HG03139 (cell line): ENCODE data around the gene ALDH4A1.
A peak's percentile ranks its signal among the peaks of the same experiment; 100 is the strongest.

Experiments used
- ATAC-seq: cut with Tn5 transposase; IDR thresholded peaks from one replicate; pipeline ENCODE4 v1.9.1; 2021; ENCODE audit not compliant: unreplicated experiment

Gene ALDH4A1

DNA sequence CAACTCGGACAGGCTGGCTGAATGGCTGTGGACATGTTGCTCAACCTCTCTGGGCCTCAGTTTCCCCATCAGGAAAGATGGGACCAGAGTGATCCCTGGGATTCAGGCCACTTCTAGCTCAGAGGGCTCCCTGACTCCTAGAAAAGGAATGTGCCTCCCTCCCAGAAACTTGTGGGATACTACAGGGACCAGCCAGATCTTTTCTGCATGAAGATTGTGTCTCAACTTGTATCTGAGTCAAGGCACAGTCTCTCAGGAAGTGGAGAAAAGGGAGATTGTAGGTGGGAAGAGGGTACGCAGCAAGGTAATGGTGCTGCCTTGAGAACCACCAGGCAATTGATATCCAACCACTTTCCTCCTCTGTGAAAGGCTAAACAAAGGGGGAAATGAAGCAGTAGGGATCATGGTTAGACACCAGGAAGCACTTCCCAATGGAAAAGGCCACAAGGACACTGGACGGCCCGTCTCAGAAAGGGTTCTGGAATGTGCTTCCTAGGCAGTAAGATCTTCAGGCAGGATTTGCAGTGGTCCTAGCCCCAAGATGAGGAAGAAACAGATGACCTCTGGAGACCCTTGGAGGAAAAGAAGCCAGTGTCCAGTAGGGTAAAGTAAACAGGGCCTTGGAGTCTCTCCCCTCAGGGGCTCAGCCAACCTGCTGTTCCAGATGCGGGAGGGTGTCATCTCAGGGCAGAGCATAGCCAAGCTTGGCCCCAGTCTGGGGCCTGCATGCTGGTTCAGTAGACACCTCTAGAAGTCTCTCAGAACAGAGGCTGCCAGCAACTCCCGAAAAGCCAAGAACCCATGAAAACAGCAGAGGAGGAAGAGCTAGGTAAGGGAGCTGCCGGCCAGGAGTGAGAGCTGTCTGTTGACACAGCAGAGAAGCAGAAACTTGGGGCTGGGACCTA, 37.3 kb upstream of the ALDH4A1 start:
- ATAC-seq: no peak

DNA sequence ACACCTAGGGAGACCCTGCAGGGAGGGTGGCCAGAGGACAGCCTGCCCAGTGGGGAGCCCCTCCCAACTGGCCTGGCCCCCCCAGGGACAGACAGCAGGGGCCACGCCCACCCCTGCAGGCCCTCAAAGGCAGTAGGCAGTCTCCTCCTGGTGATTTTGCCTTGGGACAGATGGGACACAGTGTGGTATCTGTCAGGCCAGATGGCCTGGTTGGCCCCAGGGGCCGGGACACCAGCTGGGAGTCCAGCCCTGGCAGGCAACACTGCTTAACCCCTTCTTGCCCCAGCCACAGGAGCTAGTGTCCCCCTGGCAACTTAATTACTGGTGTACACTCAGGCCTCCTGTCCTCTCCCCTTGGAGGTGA, 36.3 kb upstream of the ALDH4A1 start:
- ATAC-seq: no peak

DNA sequence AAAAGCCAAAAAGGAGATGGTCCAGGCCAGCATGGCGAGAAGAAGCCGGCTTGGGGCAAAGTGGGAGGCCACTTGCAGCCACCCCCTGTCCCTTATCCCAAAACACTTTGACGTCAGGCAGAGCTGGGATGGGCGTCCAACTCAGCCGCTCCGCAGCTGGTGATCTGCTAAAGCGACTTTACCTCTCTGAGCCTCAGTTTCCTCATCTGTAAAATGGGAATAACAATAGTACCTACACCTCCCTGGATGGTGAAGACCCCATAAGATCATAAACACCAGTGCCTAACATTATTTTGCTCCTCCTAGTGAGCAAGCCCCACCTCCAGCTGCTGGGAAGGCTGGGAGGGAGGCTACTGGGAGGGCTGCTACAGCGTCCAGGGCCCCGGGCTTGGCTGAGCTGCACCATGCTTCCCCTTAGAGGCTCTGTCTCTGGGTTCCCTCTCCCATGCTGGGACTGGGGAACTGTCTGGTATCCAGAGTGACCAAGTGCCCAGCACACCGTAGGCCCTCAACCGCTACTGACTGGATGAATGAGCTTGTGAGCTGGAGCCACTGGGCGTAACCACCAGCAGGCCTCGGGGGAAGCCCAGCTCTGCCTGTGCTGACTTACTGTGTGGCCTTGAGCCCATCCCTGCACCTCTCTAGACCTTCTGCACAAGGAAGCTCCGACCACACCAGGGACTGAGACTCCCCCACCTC, 35.8 kb upstream of the ALDH4A1 start:
- no peak for ATAC-seq

DNA sequence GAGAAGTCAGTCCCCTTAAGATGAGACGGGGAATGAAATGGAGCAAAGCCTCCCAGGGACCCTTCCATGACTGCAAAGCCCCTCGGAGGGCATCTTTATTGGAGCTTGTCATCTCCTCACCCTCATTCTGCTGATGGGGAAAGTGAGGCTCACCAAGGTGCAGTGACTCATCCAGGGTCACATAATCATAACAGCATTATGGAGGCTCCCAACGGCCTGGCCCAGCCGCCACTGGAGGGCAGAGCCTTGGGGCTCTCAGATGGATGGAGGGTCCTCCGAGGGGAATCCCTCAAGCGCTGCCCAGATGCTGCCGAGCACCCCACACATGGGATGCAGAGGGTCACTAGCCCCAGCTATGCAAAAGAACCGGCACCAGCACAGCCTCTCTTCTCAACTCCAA, 35.2 kb upstream of the ALDH4A1 start:
- no peak for ATAC-seq

DNA sequence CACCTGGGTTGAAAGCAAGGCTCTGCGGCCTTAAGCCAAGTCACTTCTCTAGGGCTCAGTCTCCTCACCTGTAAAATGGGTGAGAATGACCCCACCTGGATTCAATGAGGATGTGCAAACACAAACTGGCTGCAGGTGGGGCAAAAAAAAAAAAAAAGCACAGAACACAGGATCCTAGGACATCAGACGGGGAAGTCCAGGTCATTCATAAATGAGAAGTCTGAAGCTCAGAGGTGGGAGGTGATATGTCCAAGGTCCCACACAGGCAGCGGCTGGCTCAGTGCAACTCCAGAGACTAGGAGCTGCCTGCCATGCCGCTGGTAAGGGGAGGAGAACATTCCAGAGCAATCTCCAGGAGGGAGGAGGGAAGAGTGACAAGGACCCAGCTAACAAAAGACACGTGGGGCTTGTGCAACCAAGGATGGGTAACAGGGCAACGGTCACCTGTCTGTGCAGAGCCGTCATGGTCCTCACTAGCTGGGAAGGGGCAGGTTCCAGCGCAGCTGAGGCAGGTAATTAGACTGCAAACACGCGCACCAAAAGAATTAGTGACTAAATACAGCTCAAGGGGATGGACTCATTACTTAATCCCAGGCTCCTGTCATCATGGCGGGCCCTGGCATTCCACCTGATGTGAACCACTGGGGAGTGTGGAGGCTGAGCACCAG, 34.6 kb upstream of the ALDH4A1 start:
- no peak for ATAC-seq

DNA sequence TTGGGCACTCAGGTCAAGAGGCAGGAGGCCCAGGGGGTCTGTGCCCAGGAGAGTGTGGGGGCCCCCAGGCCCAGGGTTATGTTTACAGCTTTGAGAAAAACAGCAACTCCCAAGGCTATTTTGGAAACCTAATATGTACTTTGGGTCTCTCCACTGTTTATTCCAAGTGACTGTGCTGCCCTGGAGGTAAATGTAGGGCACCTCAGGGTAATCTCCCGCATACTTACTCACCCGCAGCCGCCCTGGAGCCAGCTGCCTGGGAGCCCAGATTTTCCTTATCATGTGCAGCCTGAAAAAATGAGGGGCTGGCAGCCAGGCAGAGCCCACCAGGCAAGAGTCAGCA, 34.1 kb upstream of the ALDH4A1 start:
- no peak for ATAC-seq

DNA sequence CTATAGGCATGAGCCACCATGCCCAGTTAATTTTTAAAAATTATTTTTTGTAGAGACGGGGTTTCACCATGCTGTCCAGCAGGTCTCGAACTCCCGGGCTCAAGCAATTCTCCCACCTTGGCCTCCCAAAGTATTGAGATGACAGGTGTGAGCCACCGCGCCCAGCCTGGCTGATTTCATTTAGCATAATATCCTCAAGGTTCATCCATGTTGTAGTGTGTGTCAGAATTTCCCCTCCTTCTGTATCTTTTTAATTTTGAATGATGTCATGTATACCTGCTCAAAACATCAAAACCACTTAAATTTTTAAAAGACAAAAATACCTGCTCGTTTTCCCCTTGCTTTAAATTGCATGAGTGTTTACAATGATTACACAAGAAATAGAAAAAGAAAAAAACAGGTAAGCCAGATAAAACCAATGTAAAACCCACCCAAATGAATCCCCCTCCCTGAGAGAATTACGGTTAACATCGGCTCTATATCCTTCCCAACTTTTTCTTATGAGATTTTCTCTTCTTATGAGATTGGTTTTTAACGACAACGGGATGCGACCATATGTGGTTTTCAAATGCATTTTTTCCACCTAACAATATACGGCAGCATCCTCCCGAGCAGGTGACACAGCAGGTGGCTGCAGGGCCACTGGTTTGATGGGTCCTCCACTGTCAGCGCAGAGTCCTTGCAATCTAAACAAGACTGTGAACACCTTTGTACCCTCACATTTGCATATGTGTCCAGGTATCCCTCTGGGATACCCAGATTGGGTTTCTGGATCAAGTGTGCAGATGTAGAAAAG, 32.0 kb upstream of the ALDH4A1 start:
- ATAC-seq: no peak

DNA sequence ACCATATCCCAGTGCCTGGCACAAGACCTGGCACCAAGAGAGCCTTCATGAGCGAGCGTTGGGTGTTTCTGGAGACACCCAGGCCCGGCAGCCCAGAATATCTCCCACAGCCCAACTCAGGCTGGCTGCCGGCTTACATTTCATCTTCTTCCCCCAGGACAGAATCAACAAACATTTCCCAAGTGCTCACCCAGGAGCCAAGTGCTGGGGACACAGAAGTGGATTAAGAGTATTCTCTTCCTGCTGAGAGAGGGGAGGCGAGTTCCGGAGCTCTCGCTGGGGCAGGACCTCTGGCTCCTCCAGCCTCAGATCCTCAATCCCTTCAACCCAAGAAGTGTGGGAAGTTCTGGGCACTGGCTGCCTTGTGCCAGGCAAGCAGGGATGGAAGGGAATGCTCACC, 30.5 kb upstream of the ALDH4A1 start:
- ATAC-seq: no peak

DNA sequence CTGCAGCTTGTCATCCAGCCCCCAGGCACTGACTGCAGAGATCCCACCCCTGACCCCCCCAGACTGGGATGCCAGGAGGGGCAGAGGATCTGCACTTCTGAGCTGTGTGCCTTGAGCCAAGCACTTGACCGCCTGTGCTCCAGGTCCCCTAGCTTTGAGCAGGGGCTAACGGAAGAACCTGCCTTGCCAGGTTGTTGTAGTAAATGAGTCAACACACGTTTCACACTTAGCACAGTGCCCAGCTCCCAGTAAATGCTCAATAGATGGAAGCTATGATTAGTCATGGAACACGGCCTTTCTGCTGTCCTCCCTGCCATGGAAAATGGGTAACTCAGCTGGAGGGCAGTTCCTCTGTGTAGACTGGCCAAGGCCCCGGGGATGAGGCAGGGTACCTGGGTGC, 30.0 kb upstream of the ALDH4A1 start:
- no peak for ATAC-seq

DNA sequence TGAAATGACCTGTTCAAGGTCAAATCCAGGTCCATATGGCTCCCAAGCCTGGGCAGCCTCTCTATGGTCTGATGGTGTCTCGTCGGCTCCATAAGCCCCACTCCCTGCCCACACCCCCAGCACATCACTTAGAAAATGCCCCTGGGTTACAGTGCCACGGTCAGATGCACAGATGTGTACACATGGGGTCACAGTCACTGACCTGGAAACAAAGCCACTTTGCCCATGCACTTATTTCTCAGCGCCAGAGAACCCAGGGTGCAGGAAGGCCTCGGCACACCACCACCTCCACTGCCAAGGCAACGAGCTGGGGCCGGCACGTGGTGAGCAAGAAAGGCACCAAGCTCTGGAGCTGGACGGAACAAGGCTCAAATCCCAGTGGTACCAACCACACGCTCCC, 29.4 kb upstream of the ALDH4A1 start:
- no peak for ATAC-seq

DNA sequence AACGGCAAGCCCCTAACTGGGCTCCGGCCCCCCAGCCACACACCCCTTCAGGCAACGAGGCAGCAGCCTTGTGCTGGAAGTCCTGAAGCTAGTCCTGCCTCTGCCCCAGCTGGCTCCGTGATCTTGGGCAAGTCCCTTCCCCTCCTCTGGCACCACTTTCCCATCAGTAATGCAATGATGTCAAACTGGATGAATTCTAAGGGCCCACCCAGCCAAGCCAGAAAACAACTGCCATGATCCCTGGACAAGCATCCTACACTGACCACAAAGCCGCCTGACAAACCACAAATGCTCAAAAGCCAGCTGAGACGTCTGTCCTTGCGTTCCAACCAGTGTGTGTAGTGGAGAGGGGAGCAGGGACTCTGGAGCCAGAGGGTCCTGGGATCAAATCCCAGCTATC, 27.3 kb upstream of the ALDH4A1 start:
- ATAC-seq: no peak

DNA sequence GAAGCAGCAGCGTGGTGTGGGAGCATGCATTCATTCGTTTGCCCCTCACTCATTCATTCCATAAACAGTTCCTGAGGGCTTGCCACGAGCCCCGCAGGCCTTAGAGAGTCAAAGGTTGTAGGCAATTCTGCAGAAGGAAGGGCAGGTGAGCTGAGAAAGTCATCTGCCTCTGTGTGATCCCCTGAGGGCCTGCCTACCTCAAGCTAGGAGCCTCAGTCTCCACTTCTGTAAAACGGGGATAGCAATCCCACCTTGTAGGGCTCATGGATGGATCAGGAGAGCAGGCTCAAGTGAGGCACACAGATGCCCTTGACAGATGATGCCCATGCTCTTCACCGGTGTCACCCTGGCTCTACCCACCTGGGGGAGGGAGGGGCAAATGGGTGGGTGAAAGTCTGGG, 26.6 kb upstream of the ALDH4A1 start:
- no peak for ATAC-seq

DNA sequence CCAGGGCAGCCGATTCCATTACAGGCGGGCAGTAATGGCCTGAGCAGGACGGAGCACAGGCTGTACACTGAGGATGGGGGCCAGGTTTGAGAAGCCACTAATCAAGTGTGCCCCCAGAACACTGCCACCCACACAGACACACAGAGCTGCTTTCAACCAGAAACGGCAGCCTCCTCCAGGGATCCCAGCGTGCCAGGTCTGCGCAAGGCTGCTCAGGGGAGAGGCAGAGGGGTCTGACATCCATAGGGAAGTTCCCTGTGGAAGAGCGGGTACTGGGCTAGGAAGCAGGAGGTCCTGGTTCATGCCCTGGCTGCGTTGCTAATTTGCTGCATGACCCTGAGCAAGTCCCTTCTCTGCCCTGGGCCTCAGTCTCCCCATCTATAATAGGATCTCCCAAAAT, 26.1 kb upstream of the ALDH4A1 start:
- no peak for ATAC-seq

DNA sequence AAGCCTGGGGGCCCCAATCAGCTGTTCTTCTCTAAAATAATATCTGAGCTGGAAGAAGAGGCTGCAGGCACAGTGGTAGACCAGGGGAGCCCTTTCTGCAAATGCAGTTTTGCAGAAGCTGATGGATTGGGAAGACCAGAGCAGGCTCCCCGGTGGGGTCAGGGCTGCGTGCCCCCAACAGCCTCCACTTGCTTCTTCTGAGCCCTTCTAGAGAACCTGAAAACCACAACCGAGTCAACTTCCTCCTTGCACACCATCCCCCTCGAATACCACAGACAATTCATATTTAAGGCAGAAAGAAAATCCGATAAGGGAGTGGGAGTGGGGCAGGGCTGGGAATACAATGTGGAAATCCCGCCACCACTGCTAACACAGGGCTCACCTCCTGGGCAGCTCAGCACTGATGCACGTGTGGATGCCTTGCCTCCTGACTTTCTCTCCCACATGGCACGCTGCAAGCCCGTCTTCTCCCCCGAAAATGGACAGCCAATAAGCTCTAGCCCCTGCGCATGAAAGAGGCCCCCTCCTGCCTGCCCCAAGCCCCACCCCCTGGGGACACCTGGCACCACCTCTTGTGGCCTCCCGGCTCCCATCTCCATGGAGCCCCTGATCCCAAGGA, 25.4 kb upstream of the ALDH4A1 start:
- no peak for ATAC-seq

DNA sequence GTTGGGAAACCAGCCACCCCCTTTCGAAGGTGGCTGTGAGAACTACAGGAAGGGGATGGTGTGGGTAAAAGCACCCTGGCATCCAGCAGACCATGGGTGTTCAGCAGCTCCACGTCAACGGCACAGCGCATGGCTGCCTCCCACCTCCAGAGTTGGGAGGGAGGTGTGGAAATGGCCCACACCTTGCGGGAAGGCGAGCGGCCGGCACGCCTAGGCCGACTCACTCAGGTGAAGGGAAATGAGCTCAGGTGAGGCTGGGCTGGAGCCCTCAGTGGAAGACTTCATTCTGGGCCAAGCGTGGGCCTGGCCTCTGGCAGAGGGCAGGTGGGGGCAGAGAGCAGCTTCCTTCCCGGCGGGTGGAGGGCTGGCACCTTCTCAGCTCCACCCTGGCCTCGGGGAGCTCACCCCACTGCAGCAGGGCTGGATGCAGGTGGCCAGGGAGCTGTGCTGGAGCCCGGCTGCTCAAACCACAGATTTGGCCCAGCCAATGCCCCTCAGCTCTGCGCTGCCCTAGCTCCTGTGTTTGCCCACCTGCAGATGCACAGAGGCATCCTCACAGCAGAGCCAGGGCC, 24.8 kb upstream of the ALDH4A1 start:
- no peak for ATAC-seq

DNA sequence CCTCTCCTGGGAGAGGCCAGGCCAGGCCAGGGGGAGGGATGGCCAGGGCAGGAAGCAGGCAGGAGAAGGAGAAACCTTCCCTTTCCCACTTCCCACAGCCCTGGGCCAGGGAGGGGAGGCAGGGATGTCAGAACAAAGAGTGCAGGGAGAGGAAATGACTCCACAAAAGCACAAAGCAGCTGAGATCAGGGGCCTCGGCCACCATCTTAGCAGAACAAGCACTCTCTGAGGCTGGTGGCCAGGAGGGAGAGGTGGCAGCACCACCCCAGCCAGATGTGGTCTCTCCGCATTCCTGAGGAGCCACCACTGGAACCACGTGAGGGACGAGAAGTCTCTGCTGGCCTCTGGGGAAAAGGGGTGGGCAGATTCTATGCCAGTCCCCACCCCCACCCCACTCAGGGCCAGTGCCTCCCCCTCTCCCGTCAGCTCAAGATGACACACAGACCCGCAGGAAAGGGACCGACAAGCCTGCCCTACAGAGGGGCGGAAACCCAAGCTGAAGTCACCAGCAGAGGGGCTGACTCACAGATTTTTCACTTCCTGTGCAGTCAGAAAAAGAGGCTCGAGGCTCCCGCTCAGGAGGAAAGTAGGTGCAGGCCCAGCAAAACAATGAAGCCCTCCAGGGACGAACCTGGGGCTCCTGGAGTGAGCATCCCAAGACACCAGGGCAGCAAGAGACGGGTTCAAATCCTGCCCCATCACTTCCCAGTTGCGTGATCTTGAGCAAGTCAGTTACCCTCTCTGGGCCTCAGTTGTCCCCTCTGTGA, 24.1 kb upstream of the ALDH4A1 start:
- peak; percentile 61 for ATAC-seq

DNA sequence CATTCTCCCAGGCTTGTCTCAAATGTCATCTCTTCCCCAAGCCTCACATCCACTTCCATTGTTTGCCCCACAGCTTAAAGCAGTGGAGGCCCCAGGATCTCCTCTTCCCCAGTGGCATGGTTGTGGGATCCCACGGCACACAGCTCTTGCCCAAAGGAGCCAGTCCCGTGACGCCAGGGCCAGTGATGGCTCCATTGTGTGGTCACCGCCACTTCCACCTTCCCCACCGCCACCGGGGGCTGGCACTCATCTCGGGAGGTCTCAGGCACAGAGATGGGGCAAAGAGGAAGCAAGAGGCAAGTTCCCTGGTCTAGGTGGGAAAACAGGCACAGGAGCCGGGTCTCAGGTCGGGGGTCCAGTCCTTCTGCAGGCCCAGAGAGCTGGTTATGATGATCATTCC, 22.9 kb upstream of the ALDH4A1 start:
- no peak for ATAC-seq

DNA sequence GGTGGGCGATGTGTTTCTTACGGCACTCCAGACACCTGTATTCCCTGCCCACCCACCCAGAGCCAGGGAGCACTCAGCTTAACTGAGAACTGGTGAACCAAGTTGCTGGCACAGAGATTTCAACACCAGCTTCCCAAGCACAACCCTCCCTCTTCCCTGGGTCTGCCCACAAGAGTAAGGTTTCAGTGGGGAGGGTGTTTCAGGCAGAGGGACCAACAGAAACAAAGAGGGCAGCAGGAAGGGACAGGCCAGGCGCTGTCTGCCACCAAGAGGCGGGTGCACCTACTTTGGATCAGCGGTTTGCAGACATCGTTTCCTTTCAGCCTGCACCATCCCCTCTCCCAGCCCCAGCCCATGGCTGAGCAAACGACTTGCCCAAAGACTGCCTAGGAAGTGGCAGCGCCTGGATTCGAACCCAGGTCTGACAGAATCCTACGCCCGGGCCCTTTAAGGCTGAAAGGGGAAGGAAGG, 21.9 kb upstream of the ALDH4A1 start:
- ATAC-seq: no peak

DNA sequence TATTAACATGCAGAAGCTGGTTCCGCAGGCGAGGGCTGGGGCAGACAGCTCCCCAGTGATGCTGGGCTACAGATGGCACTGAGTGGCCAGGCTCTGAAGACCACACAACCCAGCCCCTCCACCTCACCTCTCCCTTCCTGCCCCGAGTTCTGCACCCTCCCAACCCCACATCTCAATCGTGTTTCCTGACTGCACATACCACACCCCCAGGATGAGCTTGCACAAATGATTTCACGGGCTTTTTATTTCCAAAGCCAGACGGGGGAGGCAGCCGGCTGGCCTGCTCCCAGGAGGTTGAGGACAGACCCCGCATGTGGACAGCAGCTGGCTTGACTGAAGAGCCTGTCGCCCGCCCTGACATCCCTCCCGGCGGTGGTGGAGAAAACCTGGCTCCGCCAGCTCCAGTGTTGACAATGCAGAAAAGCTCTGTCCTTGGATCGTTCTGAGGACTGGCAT, 21.4 kb upstream of the ALDH4A1 start:
- ATAC-seq: no peak
